WTC11 (cell line): Measurements from ENCODE around the gene BICDL2. TPM values are rescaled to one million over a fixed set of nuclear protein-coding genes. Genes with fewer than 3 reads are reported as not detected.
A peak's percentile ranks its signal among the peaks of the same experiment; 100 is the strongest.

ENCODE experiments used
- ATAC-seq: fragments of 200-7000 bp; cut with Tn5 transposase; 2 replicates; pipeline ENCODE4 v1.10.0; 2021; ENCODE audit warnings: mild to moderate bottlenecking, moderate library complexity
- CTCF ChIA-PET: fragments of 300-600 bp; sonication (Branson Sonifier 250); formaldehyde crosslinking; loops from one replicate; lab custom pipeline; 2021; ENCODE audit warnings: antibody characterized with exemption; lab: Charles Lee
- POLR2A ChIA-PET: fragments of 350-600 bp; sonication (Branson Sonifier 250); formaldehyde crosslinking; loops from one replicate; lab custom pipeline; 2021; ENCODE audit warnings: antibody characterized with exemption; lab: Charles Lee
- DNase-seq: peaks from one replicate; pipeline ENCODE4 v3.0.0; 2021; ENCODE audit warnings: low spot score
- H3K27ac Mint-ChIP-seq: 2 replicates; pipeline ENCODE4 v1.8.0; 2021; ENCODE audit warnings: mixed read lengths
- H3K27me3 Mint-ChIP-seq: 2 replicates; pipeline ENCODE4 v1.8.0; 2021; ENCODE audit warnings: low read depth, mild to moderate bottlenecking, moderate library complexity, mixed read lengths
- H3K36me3 Mint-ChIP-seq: 2 replicates; pipeline ENCODE4 v1.8.0; 2021; ENCODE audit warnings: mixed read lengths
- H3K4me1 Mint-ChIP-seq: 2 replicates; pipeline ENCODE4 v1.8.0; 2022; ENCODE audit warnings: mixed read lengths
- H3K4me3 Mint-ChIP-seq: 2 replicates; pipeline ENCODE4 v1.8.0; 2021; ENCODE audit warnings: mild to moderate bottlenecking, moderate library complexity, mixed read lengths
- H3K9me3 Mint-ChIP-seq: 2 replicates; pipeline ENCODE4 v1.8.0; 2021; ENCODE audit warnings: mixed read lengths
- CREB1 ChIP-seq: sonication (generic); formaldehyde crosslinking; IDR thresholded peaks from 2 replicates; pipeline ENCODE4 v1.8.0; 2023; ENCODE audit warnings: mild to moderate bottlenecking, missing genetic modification reagents
- ETV6 ChIP-seq: sonication (generic); formaldehyde crosslinking; IDR thresholded peaks from 2 replicates; pipeline ENCODE4 v1.8.1; 2022; ENCODE audit warnings: mild to moderate bottlenecking, missing genetic modification reagents
- FOXK1 ChIP-seq: sonication (generic); formaldehyde crosslinking; IDR thresholded peaks from 2 replicates; pipeline ENCODE4 v1.8.0; 2022; ENCODE audit warnings: mild to moderate bottlenecking, moderate library complexity, missing genetic modification reagents
- FOXP1 ChIP-seq: sonication (generic); formaldehyde crosslinking; IDR thresholded peaks from 2 replicates; pipeline ENCODE4 v1.8.0; 2022; ENCODE audit warnings: missing genetic modification reagents, mild to moderate bottlenecking, moderate library complexity, borderline replicate concordance
- RELA ChIP-seq: sonication (generic); formaldehyde crosslinking; IDR thresholded peaks from 2 replicates; pipeline ENCODE4 v1.8.1; 2022; ENCODE audit warnings: missing genetic modification reagents, mild to moderate bottlenecking, borderline replicate concordance
- SMAD4 ChIP-seq: sonication (generic); formaldehyde crosslinking; IDR thresholded peaks from 2 replicates; pipeline ENCODE4 v1.8.0; 2022; ENCODE audit warnings: mild to moderate bottlenecking, missing genetic modification reagents
- SP1 ChIP-seq: sonication (generic); formaldehyde crosslinking; conservative IDR thresholded peaks from 2 replicates; pipeline ENCODE4 v1.8.1; 2022; ENCODE audit warnings: missing genetic modification reagents
- TEAD1 ChIP-seq: sonication (generic); formaldehyde crosslinking; IDR thresholded peaks from 2 replicates; pipeline ENCODE4 v1.8.0; 2022; ENCODE audit warnings: mild to moderate bottlenecking, missing genetic modification reagents
- ZNF138 ChIP-seq: sonication (generic); formaldehyde crosslinking; conservative IDR thresholded peaks from 2 replicates; pipeline ENCODE4 v1.8.1; 2022; ENCODE audit warnings: mild to moderate bottlenecking, moderate library complexity, missing genetic modification reagents
- ZNF317 ChIP-seq: sonication (generic); formaldehyde crosslinking; IDR thresholded peaks from 2 replicates; pipeline ENCODE4 v1.8.1; 2023; ENCODE audit warnings: low read depth, mild to moderate bottlenecking, moderate library complexity, missing genetic modification reagents, borderline replicate concordance
- total RNA-seq: library from RNA; stranded (reverse); gene quantifications from 3 replicates; pipeline ENCODE4 v1.2.3, GENCODE V29; 2021
- TF ChIP-seq, protein P1 (sequence below): sonication (generic); formaldehyde crosslinking; IDR thresholded peaks from 2 replicates; pipeline ENCODE4 v1.8.0; 2023; ENCODE audit warnings: missing genetic modification reagents, mild to moderate bottlenecking, borderline replicate concordance
- TF ChIP-seq, protein P2 (sequence below): sonication (generic); formaldehyde crosslinking; IDR thresholded peaks from 2 replicates; pipeline ENCODE4 v1.8.0; 2023; ENCODE audit warnings: mild to moderate bottlenecking, missing genetic modification reagents
- TF ChIP-seq, protein P3 (sequence below): sonication (generic); formaldehyde crosslinking; conservative IDR thresholded peaks from 2 replicates; pipeline ENCODE4 v1.8.1; 2023; ENCODE audit warnings: mild to moderate bottlenecking, low read depth, missing genetic modification reagents, moderate library complexity
- TF ChIP-seq, protein P4 (sequence below): sonication (generic); formaldehyde crosslinking; IDR thresholded peaks from 2 replicates; pipeline ENCODE4 v1.8.1; 2022; ENCODE audit warnings: low read depth, mild to moderate bottlenecking, moderate library complexity, missing genetic modification reagents, borderline replicate concordance
- TF ChIP-seq, protein P5 (sequence below): sonication (generic); formaldehyde crosslinking; IDR thresholded peaks from 2 replicates; pipeline ENCODE4 v1.8.1; 2023; ENCODE audit warnings: mild to moderate bottlenecking, missing genetic modification reagents
- TF ChIP-seq, protein P6 (sequence below): sonication (generic); formaldehyde crosslinking; IDR thresholded peaks from 2 replicates; pipeline ENCODE4 v1.8.1; 2022; ENCODE audit warnings: missing genetic modification reagents, borderline replicate concordance
- TF ChIP-seq, protein P7 (sequence below): sonication (generic); formaldehyde crosslinking; IDR thresholded peaks from 2 replicates; pipeline ENCODE4 v1.8.1; 2023; ENCODE audit warnings: mild to moderate bottlenecking, missing genetic modification reagents, moderate library complexity

The BICDL2 gene
- total RNA-seq, 1 experiment from 2014 or later = 28.2 TPM

DNA sequence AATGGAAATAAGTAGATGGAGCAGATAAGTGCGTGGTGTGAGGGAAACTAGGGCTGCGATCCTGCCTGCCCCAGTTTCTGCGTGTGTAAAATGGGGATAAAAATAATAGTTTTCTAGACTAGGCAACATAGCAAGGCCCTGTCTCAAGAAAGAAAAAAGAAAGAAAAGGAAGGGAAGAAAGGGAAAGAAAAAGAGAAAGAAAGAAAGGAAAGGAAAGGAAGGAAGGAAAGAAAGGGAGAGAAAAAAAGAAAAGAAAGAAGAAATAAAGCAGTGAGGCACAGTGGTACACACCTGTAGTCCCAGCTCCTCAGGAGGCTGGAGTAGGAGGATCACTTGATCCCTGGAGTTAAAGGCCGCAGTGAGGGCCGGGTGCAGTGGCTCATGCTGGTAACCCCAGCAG, 54.3 kb downstream of the BICDL2 start:
- peak overlapping the region; percentile 75 for H3K27ac Mint-ChIP-seq
- H3K4me1 Mint-ChIP-seq = peaks cover 24% of the 10 kb centered on the region
- POLR2A ChIA-PET = interaction anchor here (1.0 to 2.8 kb wide), 2 partner anchors 13 to 25 kb away, joined by 3 to 11 read pairs; partner anchors contain the start of gene PAQR4

DNA sequence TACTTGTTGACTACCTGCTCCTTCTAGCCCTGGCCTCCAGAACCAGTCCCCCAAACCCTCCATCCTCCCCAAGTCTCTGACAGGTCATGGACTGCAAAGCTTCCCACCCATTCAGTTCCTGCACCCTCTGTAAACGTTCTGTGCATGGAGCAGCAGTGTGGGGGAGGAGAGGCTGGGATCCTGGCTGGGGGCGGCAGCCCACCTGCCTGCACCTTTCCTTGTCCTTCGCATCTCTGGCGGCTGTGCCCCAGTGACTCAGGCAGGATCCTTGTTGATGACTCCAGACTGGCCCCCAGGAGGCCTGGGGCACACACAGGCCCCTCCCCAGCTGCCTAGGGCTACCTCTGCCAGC, 54.9 kb downstream of the BICDL2 start:
- ChIA-PET POLR2A (interaction anchor here (1.1 to 2.8 kb wide), 6 partner anchors 9 to 45 kb away, joined by 3 to 11 read pairs (median 8); partner anchors contain the start of gene PAQR4), CTCF (interaction anchor here (0.5 to 3.9 kb wide), 15 partner anchors 10 to 618 kb away, joined by 3 to 46 read pairs (median 11); partner anchors contain the start of genes KREMEN2 and TNFRSF12A)
- H3K9me3 Mint-ChIP-seq = no peaks in the 10 kb centered on the region
- DNase-seq (no peak), ATAC-seq (peak; percentile 2)
- no peaks in the 10 kb centered on the region for H3K36me3 Mint-ChIP-seq
- peak overlapping the region; percentile 91 for H3K27ac Mint-ChIP-seq
- H3K4me3 Mint-ChIP-seq = peak overlapping the region; percentile 79
- H3K27me3 Mint-ChIP-seq = peaks cover 6% of the 10 kb centered on the region; the same call in 1 of the 2 replicates
- peaks cover 24% of the 10 kb centered on the region for H3K4me1 Mint-ChIP-seq
- TF ChIP-seq, protein P1, sequence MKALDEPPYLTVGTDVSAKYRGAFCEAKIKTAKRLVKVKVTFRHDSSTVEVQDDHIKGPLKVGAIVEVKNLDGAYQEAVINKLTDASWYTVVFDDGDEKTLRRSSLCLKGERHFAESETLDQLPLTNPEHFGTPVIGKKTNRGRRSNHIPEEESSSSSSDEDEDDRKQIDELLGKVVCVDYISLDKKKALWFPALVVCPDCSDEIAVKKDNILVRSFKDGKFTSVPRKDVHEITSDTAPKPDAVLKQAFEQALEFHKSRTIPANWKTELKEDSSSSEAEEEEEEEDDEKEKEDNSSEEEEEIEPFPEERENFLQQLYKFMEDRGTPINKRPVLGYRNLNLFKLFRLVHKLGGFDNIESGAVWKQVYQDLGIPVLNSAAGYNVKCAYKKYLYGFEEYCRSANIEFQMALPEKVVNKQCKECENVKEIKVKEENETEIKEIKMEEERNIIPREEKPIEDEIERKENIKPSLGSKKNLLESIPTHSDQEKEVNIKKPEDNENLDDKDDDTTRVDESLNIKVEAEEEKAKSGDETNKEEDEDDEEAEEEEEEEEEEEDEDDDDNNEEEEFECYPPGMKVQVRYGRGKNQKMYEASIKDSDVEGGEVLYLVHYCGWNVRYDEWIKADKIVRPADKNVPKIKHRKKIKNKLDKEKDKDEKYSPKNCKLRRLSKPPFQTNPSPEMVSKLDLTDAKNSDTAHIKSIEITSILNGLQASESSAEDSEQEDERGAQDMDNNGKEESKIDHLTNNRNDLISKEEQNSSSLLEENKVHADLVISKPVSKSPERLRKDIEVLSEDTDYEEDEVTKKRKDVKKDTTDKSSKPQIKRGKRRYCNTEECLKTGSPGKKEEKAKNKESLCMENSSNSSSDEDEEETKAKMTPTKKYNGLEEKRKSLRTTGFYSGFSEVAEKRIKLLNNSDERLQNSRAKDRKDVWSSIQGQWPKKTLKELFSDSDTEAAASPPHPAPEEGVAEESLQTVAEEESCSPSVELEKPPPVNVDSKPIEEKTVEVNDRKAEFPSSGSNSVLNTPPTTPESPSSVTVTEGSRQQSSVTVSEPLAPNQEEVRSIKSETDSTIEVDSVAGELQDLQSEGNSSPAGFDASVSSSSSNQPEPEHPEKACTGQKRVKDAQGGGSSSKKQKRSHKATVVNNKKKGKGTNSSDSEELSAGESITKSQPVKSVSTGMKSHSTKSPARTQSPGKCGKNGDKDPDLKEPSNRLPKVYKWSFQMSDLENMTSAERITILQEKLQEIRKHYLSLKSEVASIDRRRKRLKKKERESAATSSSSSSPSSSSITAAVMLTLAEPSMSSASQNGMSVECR (CRISPR knock-in tag) = no peak
- TF ChIP-seq FOXK1 (CRISPR knock-in tag) (0 out of 2 replicates have a peak, but pooled peaks have one; percentile 17), CREB1 (no peak), FOXP1 (CRISPR knock-in tag) (peak; percentile 49; the same call in 1 of the 2 replicates), SP1 (CRISPR knock-in tag) (peak; percentile 42; the same call in 1 of the 2 replicates), SMAD4 (CRISPR knock-in tag) (no peak), RELA (CRISPR knock-in tag) (no peak), TEAD1 (no peak), ZNF138 (no peak), ETV6 (CRISPR knock-in tag) (no peak), ZNF317 (no peak)
- TF ChIP-seq, protein P2, sequence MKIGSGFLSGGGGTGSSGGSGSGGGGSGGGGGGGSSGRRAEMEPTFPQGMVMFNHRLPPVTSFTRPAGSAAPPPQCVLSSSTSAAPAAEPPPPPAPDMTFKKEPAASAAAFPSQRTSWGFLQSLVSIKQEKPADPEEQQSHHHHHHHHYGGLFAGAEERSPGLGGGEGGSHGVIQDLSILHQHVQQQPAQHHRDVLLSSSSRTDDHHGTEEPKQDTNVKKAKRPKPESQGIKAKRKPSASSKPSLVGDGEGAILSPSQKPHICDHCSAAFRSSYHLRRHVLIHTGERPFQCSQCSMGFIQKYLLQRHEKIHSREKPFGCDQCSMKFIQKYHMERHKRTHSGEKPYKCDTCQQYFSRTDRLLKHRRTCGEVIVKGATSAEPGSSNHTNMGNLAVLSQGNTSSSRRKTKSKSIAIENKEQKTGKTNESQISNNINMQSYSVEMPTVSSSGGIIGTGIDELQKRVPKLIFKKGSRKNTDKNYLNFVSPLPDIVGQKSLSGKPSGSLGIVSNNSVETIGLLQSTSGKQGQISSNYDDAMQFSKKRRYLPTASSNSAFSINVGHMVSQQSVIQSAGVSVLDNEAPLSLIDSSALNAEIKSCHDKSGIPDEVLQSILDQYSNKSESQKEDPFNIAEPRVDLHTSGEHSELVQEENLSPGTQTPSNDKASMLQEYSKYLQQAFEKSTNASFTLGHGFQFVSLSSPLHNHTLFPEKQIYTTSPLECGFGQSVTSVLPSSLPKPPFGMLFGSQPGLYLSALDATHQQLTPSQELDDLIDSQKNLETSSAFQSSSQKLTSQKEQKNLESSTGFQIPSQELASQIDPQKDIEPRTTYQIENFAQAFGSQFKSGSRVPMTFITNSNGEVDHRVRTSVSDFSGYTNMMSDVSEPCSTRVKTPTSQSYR (CRISPR knock-in tag) = no peak; the same call in 1 of the 2 replicates
- TF ChIP-seq, protein P3, sequence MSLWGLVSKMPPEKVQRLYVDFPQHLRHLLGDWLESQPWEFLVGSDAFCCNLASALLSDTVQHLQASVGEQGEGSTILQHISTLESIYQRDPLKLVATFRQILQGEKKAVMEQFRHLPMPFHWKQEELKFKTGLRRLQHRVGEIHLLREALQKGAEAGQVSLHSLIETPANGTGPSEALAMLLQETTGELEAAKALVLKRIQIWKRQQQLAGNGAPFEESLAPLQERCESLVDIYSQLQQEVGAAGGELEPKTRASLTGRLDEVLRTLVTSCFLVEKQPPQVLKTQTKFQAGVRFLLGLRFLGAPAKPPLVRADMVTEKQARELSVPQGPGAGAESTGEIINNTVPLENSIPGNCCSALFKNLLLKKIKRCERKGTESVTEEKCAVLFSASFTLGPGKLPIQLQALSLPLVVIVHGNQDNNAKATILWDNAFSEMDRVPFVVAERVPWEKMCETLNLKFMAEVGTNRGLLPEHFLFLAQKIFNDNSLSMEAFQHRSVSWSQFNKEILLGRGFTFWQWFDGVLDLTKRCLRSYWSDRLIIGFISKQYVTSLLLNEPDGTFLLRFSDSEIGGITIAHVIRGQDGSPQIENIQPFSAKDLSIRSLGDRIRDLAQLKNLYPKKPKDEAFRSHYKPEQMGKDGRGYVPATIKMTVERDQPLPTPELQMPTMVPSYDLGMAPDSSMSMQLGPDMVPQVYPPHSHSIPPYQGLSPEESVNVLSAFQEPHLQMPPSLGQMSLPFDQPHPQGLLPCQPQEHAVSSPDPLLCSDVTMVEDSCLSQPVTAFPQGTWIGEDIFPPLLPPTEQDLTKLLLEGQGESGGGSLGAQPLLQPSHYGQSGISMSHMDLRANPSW (CRISPR knock-in tag) = no peak
- TF ChIP-seq, protein P4, sequence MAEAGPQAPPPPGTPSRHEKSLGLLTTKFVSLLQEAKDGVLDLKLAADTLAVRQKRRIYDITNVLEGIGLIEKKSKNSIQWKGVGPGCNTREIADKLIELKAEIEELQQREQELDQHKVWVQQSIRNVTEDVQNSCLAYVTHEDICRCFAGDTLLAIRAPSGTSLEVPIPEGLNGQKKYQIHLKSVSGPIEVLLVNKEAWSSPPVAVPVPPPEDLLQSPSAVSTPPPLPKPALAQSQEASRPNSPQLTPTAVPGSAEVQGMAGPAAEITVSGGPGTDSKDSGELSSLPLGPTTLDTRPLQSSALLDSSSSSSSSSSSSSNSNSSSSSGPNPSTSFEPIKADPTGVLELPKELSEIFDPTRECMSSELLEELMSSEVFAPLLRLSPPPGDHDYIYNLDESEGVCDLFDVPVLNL (CRISPR knock-in tag) = no peak
- TF ChIP-seq, protein P5, sequence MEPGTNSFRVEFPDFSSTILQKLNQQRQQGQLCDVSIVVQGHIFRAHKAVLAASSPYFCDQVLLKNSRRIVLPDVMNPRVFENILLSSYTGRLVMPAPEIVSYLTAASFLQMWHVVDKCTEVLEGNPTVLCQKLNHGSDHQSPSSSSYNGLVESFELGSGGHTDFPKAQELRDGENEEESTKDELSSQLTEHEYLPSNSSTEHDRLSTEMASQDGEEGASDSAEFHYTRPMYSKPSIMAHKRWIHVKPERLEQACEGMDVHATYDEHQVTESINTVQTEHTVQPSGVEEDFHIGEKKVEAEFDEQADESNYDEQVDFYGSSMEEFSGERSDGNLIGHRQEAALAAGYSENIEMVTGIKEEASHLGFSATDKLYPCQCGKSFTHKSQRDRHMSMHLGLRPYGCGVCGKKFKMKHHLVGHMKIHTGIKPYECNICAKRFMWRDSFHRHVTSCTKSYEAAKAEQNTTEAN = no peak

More for the DNA sequence above, 54.3 kb downstream of the BICDL2 start:
- CTCF ChIA-PET = interaction anchor here (0.6 to 3.9 kb wide), 16 partner anchors 9 to 107 kb away, joined by 3 to 43 read pairs (median 4); partner anchors contain the start of genes KREMEN2 and TNFRSF12A
- no peaks in the 10 kb centered on the region for H3K36me3 Mint-ChIP-seq
- DNase-seq = no peak
- peak overlapping the region; percentile 79 for H3K4me3 Mint-ChIP-seq
- H3K27me3 Mint-ChIP-seq = peaks cover 6% of the 10 kb centered on the region; the same call in 1 of the 2 replicates
- H3K9me3 Mint-ChIP-seq = no peaks in the 10 kb centered on the region
- TF ChIP-seq, protein P6, sequence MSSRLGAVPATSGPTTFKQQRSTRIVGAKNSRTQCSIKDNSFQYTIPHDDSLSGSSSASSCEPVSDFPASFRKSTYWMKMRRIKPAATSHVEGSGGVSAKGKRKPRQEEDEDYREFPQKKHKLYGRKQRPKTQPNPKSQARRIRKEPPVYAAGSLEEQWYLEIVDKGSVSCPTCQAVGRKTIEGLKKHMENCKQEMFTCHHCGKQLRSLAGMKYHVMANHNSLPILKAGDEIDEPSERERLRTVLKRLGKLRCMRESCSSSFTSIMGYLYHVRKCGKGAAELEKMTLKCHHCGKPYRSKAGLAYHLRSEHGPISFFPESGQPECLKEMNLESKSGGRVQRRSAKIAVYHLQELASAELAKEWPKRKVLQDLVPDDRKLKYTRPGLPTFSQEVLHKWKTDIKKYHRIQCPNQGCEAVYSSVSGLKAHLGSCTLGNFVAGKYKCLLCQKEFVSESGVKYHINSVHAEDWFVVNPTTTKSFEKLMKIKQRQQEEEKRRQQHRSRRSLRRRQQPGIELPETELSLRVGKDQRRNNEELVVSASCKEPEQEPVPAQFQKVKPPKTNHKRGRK = 0 out of 2 replicates have a peak, but pooled peaks have one; percentile 73
- TF ChIP-seq, protein P7, sequence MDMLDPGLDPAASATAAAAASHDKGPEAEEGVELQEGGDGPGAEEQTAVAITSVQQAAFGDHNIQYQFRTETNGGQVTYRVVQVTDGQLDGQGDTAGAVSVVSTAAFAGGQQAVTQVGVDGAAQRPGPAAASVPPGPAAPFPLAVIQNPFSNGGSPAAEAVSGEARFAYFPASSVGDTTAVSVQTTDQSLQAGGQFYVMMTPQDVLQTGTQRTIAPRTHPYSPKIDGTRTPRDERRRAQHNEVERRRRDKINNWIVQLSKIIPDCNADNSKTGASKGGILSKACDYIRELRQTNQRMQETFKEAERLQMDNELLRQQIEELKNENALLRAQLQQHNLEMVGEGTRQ (CRISPR knock-in tag) = no peak
- no peak for ATAC-seq
